Measurements from ENCODE around the gene PCMT1. TPM values are rescaled to one million over a fixed set of nuclear protein-coding genes. Genes with fewer than 3 reads are reported as not detected.
A peak's percentile ranks its signal among the peaks of the same experiment; 100 is the strongest.

The PCMT1 gene
- 100 to 1,000 TPM in 4 of 8 experiments, 10 to 100 TPM in 4; 52.4 to 137 (median 99.5) TPM for total RNA-seq

- Histone ChIP-seq H3K27ac (peak within 1 kb of the TSS; percentile 95 to 96), H3K4me3 (peak within 1 kb of the TSS; percentile 77 to 96 (median 87)), H3K4me1 (replicated peaks in 1 of 2) (peaks cover 18 to 25% of the 10 kb centered on the region in 2 donors)
- WGBS, 10 experiments: 0% methylated on average over 1 to 7 of the region's 60 CpGs; no CpG with 5 or more reads in 8 of the 10 experiments
- in situ Hi-C loops (cut with MboI; ENCODE audit: low pct_unique_long_range_greater_than_20kb in 2 of 9, low sequenced_read_pairs in 9 of 9, unreplicated experiment in 9 of 9): no loop called here
- peak; percentile 80 to 89 (median 82) for ATAC-seq (replicated peaks in 6 of 8)
Measured at GRCh38 chr6:149749594-149750135, at the start of gene PCMT1. PCMT1 (plus strand) TSS chr6:149749741; CDS start chr6:149749902, 161 bp downstream.

- Histone ChIP-seq H3K27ac (no peak overlapping the region), H3K4me3 (no peak overlapping the region), H3K4me1 (replicated peaks in 1 of 2) (peaks cover 0 to 2% of the 10 kb centered on the region in 2 donors)
- ATAC-seq (replicated peaks in 6 of 8): peak in 3 of 8 experiments; percentile 36 to 72 (median 54)
- in situ Hi-C loops (cut with MboI; ENCODE audit: low pct_unique_long_range_greater_than_20kb in 2 of 9, low sequenced_read_pairs in 9 of 9, unreplicated experiment in 9 of 9): no loop called here
- WGBS, 10 experiments: 1 to 64% (median 21%) methylated on average over 2 to 7 of the region's 7 CpGs
Measured at GRCh38 chr6:149701714-149702113, 47.8 kb upstream of the PCMT1 start.

GRCh38 chr6:149711711-149712110, 37.8 kb upstream of the PCMT1 start:
- no peak for ATAC-seq (replicated peaks in 6 of 8)
- Histone ChIP-seq H3K27ac (no peak overlapping the region), H3K4me3 (no peak overlapping the region), H3K4me1 (replicated peaks in 1 of 2) (peaks cover 4 to 8% of the 10 kb centered on the region in 2 donors)
- 83 to 100% (median 98%) methylated on average over 1 to 5 of the region's 5 CpGs; no CpG with 5 or more reads in 2 of the 10 experiments for WGBS, 10 experiments
- in situ Hi-C loops (cut with MboI; ENCODE audit: low pct_unique_long_range_greater_than_20kb in 2 of 9, low sequenced_read_pairs in 9 of 9, unreplicated experiment in 9 of 9): no loop called here

- no peak for ATAC-seq (replicated peaks in 6 of 8)
- Histone ChIP-seq H3K4me1 (replicated peaks in 1 of 2) (peaks cover 10 to 14% of the 10 kb centered on the region in 2 donors), H3K4me3 (no peak overlapping the region), H3K27ac (no peak overlapping the region)
- 82 to 100% (median 100%) methylated on average over 1 of the region's 1 CpG; no CpG with 5 or more reads in 3 of the 10 experiments for WGBS, 10 experiments
- in situ Hi-C loops (cut with MboI; ENCODE audit: low pct_unique_long_range_greater_than_20kb in 2 of 9, low sequenced_read_pairs in 9 of 9, unreplicated experiment in 9 of 9): no loop called here
Measured at GRCh38 chr6:149714442-149714841, 35.1 kb upstream of the PCMT1 start.

DNA sequence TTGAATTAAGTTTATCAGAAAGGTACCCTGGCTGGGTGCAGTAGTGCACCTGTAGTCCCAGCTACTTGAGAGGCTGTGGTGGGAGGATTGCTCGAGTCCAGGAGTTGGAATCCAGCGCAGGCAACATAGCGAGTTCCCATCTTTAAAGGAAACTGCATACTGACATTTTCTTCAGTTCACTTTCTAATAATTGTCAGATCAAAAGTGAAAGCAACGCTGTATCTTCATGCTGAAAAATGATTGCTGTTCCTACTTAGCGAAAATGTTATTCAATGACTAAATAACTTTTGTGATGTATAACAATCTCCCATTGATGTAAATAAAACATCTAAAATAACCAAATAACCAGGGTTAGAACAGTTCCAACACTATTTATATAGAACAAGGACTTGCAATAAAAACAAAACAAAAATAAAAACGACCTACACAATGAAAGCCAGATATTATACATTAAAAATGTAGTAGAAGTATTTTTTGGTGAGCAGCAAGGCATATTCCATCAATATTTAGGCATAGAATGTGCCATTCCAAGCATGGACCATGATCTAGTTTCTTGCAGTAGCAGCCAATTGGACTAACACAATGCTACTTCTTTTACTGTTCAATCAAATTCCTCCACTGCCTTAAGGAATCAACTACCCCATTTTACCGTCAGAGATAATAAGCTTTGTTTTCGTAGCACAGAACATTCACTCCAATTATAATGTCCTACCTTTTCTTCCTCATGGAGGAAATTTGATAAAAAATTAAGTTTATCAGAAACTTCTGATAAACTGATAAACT, 33.2 kb upstream of the PCMT1 start:
- WGBS, 10 experiments: 4 to 78% (median 43%) methylated on average over 2 to 8 of the region's 8 CpGs
- in situ Hi-C loops (cut with MboI; ENCODE audit: low pct_unique_long_range_greater_than_20kb in 2 of 9, low sequenced_read_pairs in 9 of 9, unreplicated experiment in 9 of 9): no loop called here
- Histone ChIP-seq H3K27ac (no peak overlapping the region), H3K4me3 (peak overlapping the region; percentile 83 to 98 (median 87)), H3K4me1 (replicated peaks in 1 of 2) (peaks cover 10 to 14% of the 10 kb centered on the region in 2 donors)
- ATAC-seq (replicated peaks in 6 of 8): no peak

DNA sequence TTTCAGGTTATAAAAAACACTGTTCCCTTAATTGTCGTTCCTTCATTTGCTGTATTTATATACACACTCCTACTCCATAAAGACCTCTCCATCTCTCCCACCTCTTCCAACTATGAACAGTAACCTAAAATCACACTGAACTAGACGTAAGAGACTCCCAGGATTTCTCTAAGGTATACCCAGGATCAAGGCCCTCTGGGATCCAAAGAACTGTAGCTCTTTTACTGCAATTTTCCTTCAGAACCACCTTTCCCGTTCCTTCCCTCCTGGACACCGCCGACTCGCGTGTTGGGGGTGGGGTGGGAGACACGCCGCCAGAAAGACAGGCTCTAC, 32.3 kb upstream of the PCMT1 start:
- H3K27ac ChIP-seq: peak overlapping the region; percentile 96 to 99
- H3K4me3 ChIP-seq: peak overlapping the region; percentile 83 to 98 (median 87)
- peaks cover 10 to 14% of the 10 kb centered on the region in 2 donors for H3K4me1 ChIP-seq (replicated peaks in 1 of 2)
- WGBS, 10 experiments: 0% methylated on average over 1 to 8 of the region's 9 CpGs; no CpG with 5 or more reads in 4 of the 10 experiments
- in situ Hi-C loops (cut with MboI; ENCODE audit: low pct_unique_long_range_greater_than_20kb in 2 of 9, low sequenced_read_pairs in 9 of 9, unreplicated experiment in 9 of 9): no loop called here
- ATAC-seq (replicated peaks in 6 of 8): peak in 2 of 8 experiments; percentile 3 to 6

- Histone ChIP-seq H3K4me1 (replicated peaks in 1 of 2) (peaks cover 10 to 14% of the 10 kb centered on the region in 2 donors), H3K27ac (peak within 1 kb of the TSS; percentile 96 to 99), H3K4me3 (peak within 1 kb of the TSS; percentile 83 to 98 (median 87))
- in situ Hi-C loops (cut with MboI; ENCODE audit: low pct_unique_long_range_greater_than_20kb in 2 of 9, low sequenced_read_pairs in 9 of 9, unreplicated experiment in 9 of 9): no loop called here
- ATAC-seq (replicated peaks in 6 of 8): peak; percentile 83 to 92 (median 90)
- WGBS, 10 experiments: 0 to 3% (median 0%) methylated on average over 5 to 13 of the region's 82 CpGs; no CpG with 5 or more reads in 6 of the 10 experiments
Measured at GRCh38 chr6:149717588-149718458, 31.7 kb upstream of the PCMT1 start, which contains the start of gene LATS1. LATS1 (minus strand) TSS chr6:149718101; CDS start chr6:149702126, 15,975 bp downstream.

GRCh38 chr6:149719531-149719930, 30.0 kb upstream of the PCMT1 start:
- 80 to 100% (median 100%) methylated on average over 1 to 3 of the region's 3 CpGs; no CpG with 5 or more reads in 1 of the 10 experiments for WGBS, 10 experiments
- in situ Hi-C loops (cut with MboI; ENCODE audit: low pct_unique_long_range_greater_than_20kb in 2 of 9, low sequenced_read_pairs in 9 of 9, unreplicated experiment in 9 of 9): no loop called here
- H3K4me3 ChIP-seq: no peak overlapping the region
- no peak overlapping the region for H3K27ac ChIP-seq
- no peak for ATAC-seq (replicated peaks in 6 of 8)
- H3K4me1 ChIP-seq (replicated peaks in 1 of 2): peaks cover 10 to 14% of the 10 kb centered on the region in 2 donors

DNA sequence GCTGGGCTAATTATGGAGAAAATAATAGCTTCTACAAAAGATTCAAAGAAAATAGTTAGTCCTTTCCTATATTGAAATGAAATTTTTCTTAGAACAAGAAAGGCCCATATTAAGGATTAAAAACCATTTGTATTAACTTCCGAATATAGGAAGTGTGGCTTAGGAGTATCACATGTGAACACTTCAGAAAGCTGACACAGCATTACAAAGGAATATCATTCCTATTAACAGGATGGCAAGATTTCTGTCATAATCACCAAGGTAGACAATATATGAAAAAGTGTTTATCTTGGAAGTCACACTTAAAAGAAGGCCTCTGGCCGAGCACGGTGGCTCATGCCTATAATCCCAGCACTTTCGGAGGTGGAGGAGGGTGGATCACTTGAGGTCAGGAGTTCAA, 26.3 kb upstream of the PCMT1 start:
- Histone ChIP-seq H3K27ac (no peak overlapping the region), H3K4me3 (no peak overlapping the region), H3K4me1 (replicated peaks in 1 of 2) (peaks cover 5% of the 10 kb centered on the region in 2 donors)
- in situ Hi-C loops (cut with MboI; ENCODE audit: low pct_unique_long_range_greater_than_20kb in 2 of 9, low sequenced_read_pairs in 9 of 9, unreplicated experiment in 9 of 9): no loop called here
- WGBS, 10 experiments: 89 to 100% (median 100%) methylated on average over 1 to 4 of the region's 4 CpGs; no CpG with 5 or more reads in 2 of the 10 experiments
- ATAC-seq (replicated peaks in 6 of 8): no peak

DNA sequence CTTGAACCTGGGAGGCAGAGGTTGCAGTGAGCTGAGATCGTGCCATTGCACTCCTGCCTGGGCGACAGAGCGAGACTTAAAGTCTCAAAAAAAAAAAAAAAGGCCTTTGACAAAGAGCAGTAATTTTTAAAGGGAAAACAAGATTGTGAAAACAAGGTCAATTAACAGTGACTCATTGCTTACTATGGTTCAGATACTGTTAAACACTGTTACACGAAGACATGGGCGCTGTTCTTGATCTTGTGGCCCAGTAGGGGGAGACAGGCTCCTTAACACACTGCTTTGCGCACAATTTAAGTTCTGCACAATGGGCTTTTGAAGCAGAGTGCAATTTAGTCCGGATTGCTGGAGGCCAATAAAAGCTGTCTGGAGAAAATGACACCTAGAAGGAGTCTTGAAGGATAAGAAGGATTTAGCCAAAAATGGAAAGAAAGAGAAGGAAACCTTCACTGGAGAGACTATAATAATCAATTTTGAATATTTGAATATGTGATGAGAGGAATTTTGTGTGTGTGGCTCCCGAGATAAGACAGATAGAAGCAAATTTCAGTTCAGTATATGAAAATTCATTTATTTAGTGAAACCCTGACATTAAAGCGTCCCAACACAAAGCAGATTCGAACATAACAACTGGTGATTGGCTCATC, 25.6 kb upstream of the PCMT1 start:
- peak in 7 of 8 experiments; percentile 42 to 97 (median 84) for ATAC-seq (replicated peaks in 6 of 8)
- in situ Hi-C loops (cut with MboI; ENCODE audit: low pct_unique_long_range_greater_than_20kb in 2 of 9, low sequenced_read_pairs in 9 of 9, unreplicated experiment in 9 of 9): no loop called here
- no peak overlapping the region for H3K27ac ChIP-seq
- H3K4me3 ChIP-seq: no peak overlapping the region
- H3K4me1 ChIP-seq (replicated peaks in 1 of 2): peaks cover under 1% of the 10 kb centered on the region in 2 donors
- 40 to 86% (median 71%) methylated on average over 3 to 9 of the region's 10 CpGs for whole genome bisulfite sequencing, 10 experiments

DNA sequence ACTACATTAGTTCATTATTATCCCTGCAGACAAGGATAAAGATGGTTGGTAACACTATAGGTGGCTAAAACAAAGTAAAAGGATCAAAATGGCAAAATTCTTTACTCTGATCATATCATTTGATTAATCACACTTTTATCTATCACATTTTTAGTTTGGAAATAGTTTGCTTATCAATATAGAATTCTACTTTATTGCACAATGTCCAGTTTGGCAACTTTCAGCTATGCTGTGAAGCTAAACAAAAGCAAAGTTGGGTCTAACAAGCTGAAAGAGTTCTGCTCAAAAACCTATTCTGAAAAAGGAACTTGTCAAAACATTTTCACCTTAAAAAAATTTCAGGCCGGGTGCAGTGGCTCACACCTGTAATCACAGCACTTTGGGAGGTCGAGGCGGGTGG, 23.8 kb upstream of the PCMT1 start:
- Histone ChIP-seq H3K27ac (no peak overlapping the region), H3K4me1 (replicated peaks in 1 of 2) (no peaks in the 10 kb centered on the region), H3K4me3 (no peak overlapping the region)
- in situ Hi-C loops (cut with MboI; ENCODE audit: low pct_unique_long_range_greater_than_20kb in 2 of 9, low sequenced_read_pairs in 9 of 9, unreplicated experiment in 9 of 9): no loop called here
- WGBS, 10 experiments: 94 to 100% (median 100%) methylated on average over 1 to 3 of the region's 3 CpGs; no CpG with 5 or more reads in 4 of the 10 experiments
- no peak for ATAC-seq (replicated peaks in 6 of 8)

GRCh38 chr6:149727793-149728498, 21.6 kb upstream of the PCMT1 start:
- H3K4me1 ChIP-seq (replicated peaks in 1 of 2): no peaks in the 10 kb centered on the region
- in situ Hi-C loops (cut with MboI; ENCODE audit: low pct_unique_long_range_greater_than_20kb in 2 of 9, low sequenced_read_pairs in 9 of 9, unreplicated experiment in 9 of 9): no loop called here
- no peak overlapping the region for H3K4me3 ChIP-seq
- no peak for ATAC-seq (replicated peaks in 6 of 8)
- H3K27ac ChIP-seq: no peak overlapping the region
- 81 to 100% (median 93%) methylated on average over 1 to 4 of the region's 4 CpGs for WGBS, 10 experiments
